GM23248 (cell line): Measurements from ENCODE around the gene LTF.

Experiments used
- EZH2 ChIP-seq: fragments of 200-600 bp; sonication (generic); IDR thresholded peaks from 2 replicates; pipeline ENCODE4 v1.6.1; 2018; ENCODE audit warnings: antibody characterized with exemption, mild to moderate bottlenecking; ENCODE audit not compliant: insufficient read depth, poor library complexity, severe bottlenecking
- EZH2phosphoT487 ChIP-seq: fragments of 200-600 bp; sonication (generic); IDR thresholded peaks from 2 replicates; pipeline ENCODE4 v1.6.1; 2018; ENCODE audit warnings: antibody characterized with exemption, moderate library complexity, mild to moderate bottlenecking, low read depth; ENCODE audit not compliant: insufficient read depth

GRCh38 chr3:46400000-46400734 lies 64.5 kb downstream of the LTF start:
- no peak for TF ChIP-seq EZH2
- peak; percentile 94 for TF ChIP-seq EZH2phosphoT487
